IMR-90 (cell line): ENCODE measurements around the gene PLAC9. TPM values are rescaled to one million over a fixed set of nuclear protein-coding genes. Genes with fewer than 3 reads are reported as not detected.
A peak's percentile ranks its signal among the peaks of the same experiment; 100 is the strongest.

Experiments
- ATAC-seq: fragments of 200-7000 bp; cut with Tn5 transposase; 2 replicates; pipeline ENCODE4 v1.9.1; 2020; ENCODE audit warnings: low read depth, mild to moderate bottlenecking, moderate library complexity
- BruUV-seq: library from RNA; stranded (reverse); fragments of 400-500 nt; replicated peaks from 2 replicates; lab custom pipeline; 2021; lab: Mats Ljungman, UMichigan
- CTCF ChIA-PET: fragments of 300-600 bp; formaldehyde crosslinking; extraction: SDS; loops from one replicate; lab custom pipeline; 2021; ENCODE audit warnings: antibody characterized with exemption; lab: Yijun Ruan, JAX
- POLR2A ChIA-PET: fragments of 300-600 bp; sonication (Branson Sonifier 250); formaldehyde crosslinking; loops from one replicate; lab custom pipeline; 2022; ENCODE audit warnings: antibody characterized with exemption; ENCODE audit not compliant: unreplicated experiment; lab: Charles Lee
- DNase-seq: peaks from one replicate; pipeline ENCODE4 v3.0.0; 2013
- H2AFZ ChIP-seq: replicated peaks from 2 replicates; pipeline ENCODE3; 2013; ENCODE audit warnings: low read length, mild to moderate bottlenecking; ENCODE audit not compliant: poor library complexity
- H2AK5ac ChIP-seq: 2 replicates; pipeline ENCODE4 v1.6.1; 2013; ENCODE audit warnings: low read depth, low read length, inconsistent platforms
- H2AK9ac ChIP-seq: replicated peaks from 2 replicates; pipeline ENCODE3; 2013; ENCODE audit warnings: mild to moderate bottlenecking, low read depth, low read length, moderate library complexity; ENCODE audit not compliant: poor library complexity
- H2BK120ac ChIP-seq: 2 replicates; pipeline ENCODE4 v1.6.1; 2013; ENCODE audit warnings: low read depth, low read length, inconsistent platforms
- H2BK15ac ChIP-seq: 3 replicates; pipeline ENCODE4 v1.6.1; 2013; ENCODE audit warnings: low read depth, low read length, inconsistent platforms
- H2BK20ac ChIP-seq: 2 replicates; pipeline ENCODE4 v1.6.1; 2013; ENCODE audit warnings: low read depth, mild to moderate bottlenecking, inconsistent platforms, low read length, moderate library complexity
- H2BK5ac ChIP-seq: 2 replicates; pipeline ENCODE4 v1.6.1; 2013; ENCODE audit warnings: mild to moderate bottlenecking, low read depth, low read length, inconsistent platforms; ENCODE audit not compliant: poor library complexity, severe bottlenecking
- H3K14ac ChIP-seq: replicated peaks from 2 replicates; pipeline ENCODE4 v1.6.1; 2013; ENCODE audit warnings: low read depth, low read length, inconsistent platforms
- H3K18ac ChIP-seq: 2 replicates; pipeline ENCODE4 v1.6.1; 2013; ENCODE audit warnings: low read depth, low read length, control low read depth
- H3K23ac ChIP-seq: 2 replicates; pipeline ENCODE4 v1.6.1; 2013; ENCODE audit warnings: low read depth, low read length, inconsistent platforms
- H3K27ac ChIP-seq: 2 replicates; pipeline ENCODE4 v1.5.1; 2013; ENCODE audit warnings: mild to moderate bottlenecking, control low read depth, low read length; ENCODE audit not compliant: insufficient read depth
- H3K27me3 ChIP-seq: 2 replicates; pipeline ENCODE4 v1.6.1; 2013; ENCODE audit warnings: low read length; ENCODE audit not compliant: control insufficient read depth, insufficient read depth
- H3K36me3 ChIP-seq: 2 replicates; pipeline ENCODE4 v1.6.1; 2013; ENCODE audit warnings: low read length, mixed read lengths; ENCODE audit not compliant: control insufficient read depth, insufficient read depth
- H3K4ac ChIP-seq: 2 replicates; pipeline ENCODE4 v1.6.1; 2013; ENCODE audit warnings: low read depth, low read length, inconsistent platforms
- H3K4me1 ChIP-seq: 2 replicates; pipeline ENCODE4 v1.6.1; 2013; ENCODE audit warnings: low read length, mixed read lengths; ENCODE audit not compliant: control insufficient read depth, insufficient read depth
- H3K4me2 ChIP-seq: 2 replicates; pipeline ENCODE4 v1.6.1; 2013; ENCODE audit warnings: low read depth, mild to moderate bottlenecking, control low read depth, low read length, moderate library complexity
- H3K4me3 ChIP-seq: 2 replicates; pipeline ENCODE4 v1.5.1; 2013; ENCODE audit warnings: low read depth, mild to moderate bottlenecking, control low read depth, low read length, moderate library complexity; ENCODE audit not compliant: insufficient read depth
- H3K56ac ChIP-seq: 2 replicates; pipeline ENCODE4 v1.6.1; 2013; ENCODE audit warnings: low read length, inconsistent platforms; ENCODE audit not compliant: insufficient read depth; ENCODE audit errors: extremely low read depth
- H3K79me1 ChIP-seq, 2 experiments: 2 replicates each; pipeline ENCODE4 v1.6.1; 2013; ENCODE audit warnings: low read length in 2 of 2, inconsistent platforms in 1 of 2, low read depth in 1 of 2
- H3K9ac ChIP-seq: 2 replicates; pipeline ENCODE4 v1.6.1; 2013; ENCODE audit warnings: low read depth, low read length, control low read depth
- H3K9me1 ChIP-seq: 2 replicates; pipeline ENCODE4 v1.6.1; 2013; ENCODE audit warnings: low read length, inconsistent platforms; ENCODE audit not compliant: insufficient read depth
- H3K9me3 ChIP-seq: 2 replicates; pipeline ENCODE4 v1.6.1; 2013; ENCODE audit warnings: low read length; ENCODE audit not compliant: control insufficient read depth, insufficient read depth
- H4K20me1 ChIP-seq: 2 replicates; pipeline ENCODE4 v1.6.1; 2013; ENCODE audit warnings: low read length, inconsistent platforms; ENCODE audit not compliant: insufficient read depth
- H4K5ac ChIP-seq: 2 replicates; pipeline ENCODE4 v1.6.1; 2013; ENCODE audit warnings: mild to moderate bottlenecking, low read depth, low read length, control low read depth
- H4K8ac ChIP-seq, 2 experiments: 2 replicates each; pipeline ENCODE4 v1.6.1; 2013; ENCODE audit warnings: low read depth in 2 of 2, low read length in 2 of 2, control low read depth in 1 of 2, inconsistent platforms in 1 of 2
- H4K91ac ChIP-seq: 2 replicates; pipeline ENCODE4 v1.6.1; 2013; ENCODE audit warnings: low read depth, low read length, inconsistent platforms; ENCODE audit not compliant: insufficient read depth
- BHLHE40 ChIP-seq: fragments of 150-350 bp; IDR thresholded peaks from 2 replicates; pipeline ENCODE4 v1.6.1; 2016; ENCODE audit warnings: mild to moderate bottlenecking, low read depth, low read length
- CEBPB ChIP-seq: IDR thresholded peaks from 2 replicates; pipeline ENCODE4 v1.6.1; 2012; ENCODE audit warnings: low read depth, low read length, improper control_type of control experiment
- FOS ChIP-seq: fragments of 150-350 bp; IDR thresholded peaks from 2 replicates; pipeline ENCODE4 v1.6.1; 2016; ENCODE audit warnings: low read depth, low read length
- MAFK ChIP-seq: IDR thresholded peaks from 2 replicates; pipeline ENCODE4 v1.6.1; 2012; ENCODE audit warnings: low read depth, low read length, improper control_type of control experiment
- MAZ ChIP-seq: IDR thresholded peaks from 2 replicates; pipeline ENCODE4 v1.6.1; 2012; ENCODE audit warnings: low read depth, mild to moderate bottlenecking, low read length, improper control_type of control experiment, moderate library complexity, borderline replicate concordance
- NFE2L2 ChIP-seq: fragments of 150-350 bp; IDR thresholded peaks from 2 replicates; pipeline ENCODE4 v1.6.1; 2016; ENCODE audit warnings: low read depth, mild to moderate bottlenecking, low read length
- RAD21 ChIP-seq: IDR thresholded peaks from 2 replicates; pipeline ENCODE4 v1.6.1; 2012; ENCODE audit warnings: low read length, improper control_type of control experiment
- WGBS, 2 experiments: methylation state at CpG; one replicate each; pipeline versions ENCODE4 v1.1.5 to v1.1.7; 2013; ENCODE audit warnings: missing lambda C conversion rate in 2 of 2; ENCODE audit not compliant: insufficient read length in 1 of 2; ENCODE audit errors: extremely low coverage in 2 of 2; 5-methylcytosine and 5-hydroxymethylcytosine counted together
- dilution Hi-C: fragments of 300-500 bp; cut with HindIII; formaldehyde crosslinking; loops from one replicate; pipeline ENCODE4 v1.14.3; 2018; ENCODE audit warnings: low sequenced_read_pairs; ENCODE audit not compliant: unreplicated experiment
- in situ Hi-C: fragments of 300-500 bp; cut with MboI; formaldehyde crosslinking; loops from 3 replicates; pipeline ENCODE4 v1.14.3; 2019; ENCODE audit warnings: low sequenced_read_pairs, inconsistent platforms, mixed read lengths
- intact Hi-C: fragments of 100-400 bp; cut with micrococcal nuclease; formaldehyde crosslinking; loops from 2 replicates; pipeline ENCODE4 v1.10.0; 2022
- polyA plus RNA-seq, 3 experiments: library from polyadenylated mRNA; depleted of rRNA; stranded (reverse); fragments of >200 nt; gene quantifications; 2 replicates each; pipeline ENCODE4 v1.2.3, GENCODE V29; 2012; ENCODE audit warnings: low replicate concordance in 1 of 3
- total RNA-seq: library from RNA; depleted of rRNA; stranded (reverse); fragments of >200 nt; gene quantifications from 2 replicates; pipeline ENCODE4 v1.2.3, GENCODE V29; 2012

The PLAC9 gene
- total and polyA plus RNA-seq, 2 of the 4 experiments (the other 2 are of a cell fraction) = 1.6 to 12.2 TPM

DNA sequence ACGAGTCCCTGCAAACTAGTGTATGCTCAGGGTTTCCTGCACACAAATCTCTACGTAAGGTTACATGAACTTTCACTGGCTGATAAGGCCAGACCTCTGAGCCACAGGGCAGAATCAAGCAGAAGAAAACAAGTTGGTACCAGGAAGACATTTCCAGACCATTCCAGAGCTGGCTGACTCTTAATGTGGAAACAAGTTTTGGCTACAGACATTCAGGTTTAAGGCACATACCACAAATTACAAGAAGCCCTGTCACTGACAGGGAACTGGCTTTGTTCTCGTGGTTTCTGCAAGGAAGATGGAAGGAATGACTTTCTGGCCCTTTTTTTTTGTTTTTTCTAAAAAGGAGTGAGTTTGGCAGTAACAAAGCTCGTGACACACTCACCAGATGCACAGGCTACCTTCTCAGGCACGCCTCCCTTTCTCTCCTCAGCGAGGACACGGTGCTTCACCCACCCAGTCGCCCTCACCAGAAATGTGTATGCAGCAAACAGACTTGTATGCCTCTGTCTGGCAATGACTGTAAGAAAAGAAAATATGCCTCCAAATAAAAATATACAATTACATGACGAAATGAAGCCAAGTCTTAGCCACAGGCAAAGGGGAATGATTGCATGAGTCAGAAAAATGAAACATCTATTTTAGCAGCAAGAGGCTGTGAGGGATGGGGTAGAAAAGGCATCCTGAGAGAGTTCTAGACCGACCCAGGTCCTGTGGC lies 22.6 kb downstream of the PLAC9 start:
- Histone ChIP-seq H4K20me1 (peaks cover 21% of the 10 kb centered on the region), H3K9me3 (no peaks in the 10 kb centered on the region), H2BK120ac (peak overlapping the region; percentile 96), H3K23ac (peak overlapping the region; percentile 96), H2BK15ac (peak overlapping the region; percentile 87; the same call in 2 of the 3 replicates), H3K79me1 (peaks cover 32 to 71% of the 10 kb centered on the region in 2 experiments), H3K9me1 (peaks cover 58% of the 10 kb centered on the region), H2BK5ac (peak overlapping the region; percentile 87), H3K14ac (peak overlapping the region; percentile 93), H3K27ac (peak overlapping the region; percentile 93), H2BK20ac (peak overlapping the region; percentile 92), H2AK9ac (peak overlapping the region; percentile 96), H3K4me2 (peak overlapping the region; percentile 78), H4K8ac (peak overlapping the region; percentile 71 to 91), H3K4me1 (peaks cover 45% of the 10 kb centered on the region), H3K4me3 (no peak overlapping the region), H3K9ac (peak overlapping the region; percentile 46), H2AFZ (peak overlapping the region; percentile 38), H4K91ac (peak overlapping the region; percentile 95), H2AK5ac (peak overlapping the region; percentile 89), H3K36me3 (peaks cover 56% of the 10 kb centered on the region), H3K56ac (peak overlapping the region; percentile 84), H3K27me3 (no peaks in the 10 kb centered on the region), H4K5ac (peak overlapping the region; percentile 74), H3K18ac (peak overlapping the region; percentile 82), H3K4ac (peak overlapping the region; percentile 98)
- dilution Hi-C loops = no loop called here
- TF ChIP-seq RAD21 (no peak), MAFK (peak; percentile 35; the same call in 1 of the 2 replicates), CEBPB (peak; percentile 88), BHLHE40 (peak; percentile 79), MAZ (peak; percentile 9; the same call in 1 of the 2 replicates), NFE2L2 (no peak), FOS (peak; percentile 64; the same call in 1 of the 2 replicates)
- intact Hi-C loops = loop anchor here (1.0 kb wide), 1 partner anchor 49 kb away; no protein-coding TSS in a partner anchor
- BruUV-seq = no TSS peak
- ATAC-seq (peak; percentile 74), DNase-seq (peak; percentile 96)
- 0% methylated on average over 1 of the region's 10 CpGs; no CpG with 5 or more reads in 1 of the 2 experiments for WGBS, 2 experiments
- ChIA-PET POLR2A (no interaction called here), CTCF (interaction anchor here (0.9 kb wide), 1 partner anchor 10 kb away, joined by 8 read pairs; no protein-coding TSS in a partner anchor)
- in situ Hi-C loops = loop anchor here (10.0 to 25.0 kb wide), 2 partner anchors 50 to 307 kb away; partner anchors contain the start of genes ANXA11 and TSPAN14
